Fibroblast of lung (primary cell): ENCODE measurements around the gene TRMU.

ENCODE experiments used
- EZH2 ChIP-seq: IDR thresholded peaks from 2 replicates; pipeline ENCODE4 v1.5.1; 2012; ENCODE audit warnings: low read length, control low read depth, mild to moderate bottlenecking; ENCODE audit errors: missing control alignments
- TF ChIP-seq, protein P1 (sequence below), 2 donors: IDR thresholded peaks in 1 of 2; conservative IDR thresholded peaks in 1 of 2; 1 replicate in 1 of 2; 2 replicates in 1 of 2; pipeline ENCODE4 v1.5.1; 2011 to 2012; ENCODE audit warnings: low read length in 2 of 2, control low read depth in 1 of 2, inconsistent platforms in 1 of 2, low read depth in 1 of 2, mild to moderate bottlenecking in 1 of 2

DNA sequence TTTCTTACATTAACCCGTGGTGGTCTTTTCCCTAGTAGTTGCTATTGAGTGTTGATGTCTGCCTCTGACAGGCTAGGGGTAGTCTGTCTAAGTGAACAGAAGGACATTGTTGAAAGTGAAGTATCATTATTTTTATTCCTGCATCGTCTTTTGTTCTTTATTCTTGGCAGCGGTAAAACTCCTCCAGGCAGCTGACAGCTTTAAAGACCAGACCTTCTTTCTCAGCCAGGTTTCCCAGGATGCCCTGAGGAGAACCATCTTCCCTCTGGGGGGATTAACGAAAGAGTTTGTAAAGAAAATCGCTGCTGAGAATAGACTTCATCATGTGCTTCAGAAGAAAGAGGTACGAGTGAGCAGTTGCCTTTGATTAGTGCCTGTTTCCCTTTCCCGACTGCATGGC, 14.6 kb downstream of the TRMU start:
- TF ChIP-seq EZH2, result no peak
- TF ChIP-seq, protein P1, sequence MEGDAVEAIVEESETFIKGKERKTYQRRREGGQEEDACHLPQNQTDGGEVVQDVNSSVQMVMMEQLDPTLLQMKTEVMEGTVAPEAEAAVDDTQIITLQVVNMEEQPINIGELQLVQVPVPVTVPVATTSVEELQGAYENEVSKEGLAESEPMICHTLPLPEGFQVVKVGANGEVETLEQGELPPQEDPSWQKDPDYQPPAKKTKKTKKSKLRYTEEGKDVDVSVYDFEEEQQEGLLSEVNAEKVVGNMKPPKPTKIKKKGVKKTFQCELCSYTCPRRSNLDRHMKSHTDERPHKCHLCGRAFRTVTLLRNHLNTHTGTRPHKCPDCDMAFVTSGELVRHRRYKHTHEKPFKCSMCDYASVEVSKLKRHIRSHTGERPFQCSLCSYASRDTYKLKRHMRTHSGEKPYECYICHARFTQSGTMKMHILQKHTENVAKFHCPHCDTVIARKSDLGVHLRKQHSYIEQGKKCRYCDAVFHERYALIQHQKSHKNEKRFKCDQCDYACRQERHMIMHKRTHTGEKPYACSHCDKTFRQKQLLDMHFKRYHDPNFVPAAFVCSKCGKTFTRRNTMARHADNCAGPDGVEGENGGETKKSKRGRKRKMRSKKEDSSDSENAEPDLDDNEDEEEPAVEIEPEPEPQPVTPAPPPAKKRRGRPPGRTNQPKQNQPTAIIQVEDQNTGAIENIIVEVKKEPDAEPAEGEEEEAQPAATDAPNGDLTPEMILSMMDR (conservative IDR thresholded peaks at IDR 0.05 in 1 of 2, IDR thresholded peaks at IDR 0.05 in 1 of 2; ENCODE audit: low read depth in 1 of 2, low read length in 2 of 2), result no peak
